ENCODE data around the gene COASY.
"Not testable (repeated sequence)": the region's sequence is repeated elsewhere in the genome, so short reads cannot be mapped to it uniquely, and the experiment has no call there.

The COASY gene

GRCh38 chr17:42536372-42537155, 25.4 kb upstream of the COASY start:
- H3K9ac ChIP-seq, result peak overlapping the region; percentile 87 to 96 (median 91)
- H3K27ac ChIP-seq, result peak overlapping the region; percentile 88 to 95 (median 91)
- peaks cover 22 to 44% (median 30%) of the 10 kb centered on the region in 11 experiments for H3K36me3 ChIP-seq
- peaks cover 0 to 38% (median 11%) of the 10 kb centered on the region in 11 experiments; a peak in 11 of 22 replicates for H4K20me1 ChIP-seq
- TF ChIP-seq Cebpa-rat (IDR thresholded peaks at IDR 0.05), result no peak
- peak overlapping the region; percentile 77 to 94 (median 86) for H3K4me3 ChIP-seq
- no peaks in the 10 kb centered on the region for H3K27me3 ChIP-seq
- H3K4me1 ChIP-seq, result peaks cover 35 to 52% (median 50%) of the 10 kb centered on the region in 10 experiments
- no peaks in the 10 kb centered on the region for H3K9me3 ChIP-seq (replicated peaks in 1 of 11)
- H3K4me2 ChIP-seq, result peak overlapping the region; percentile 77 to 97 (median 94)

GRCh38 chr17:42537156-42537805, 24.7 kb upstream of the COASY start:
- no peaks in the 10 kb centered on the region for H3K9me3 ChIP-seq (replicated peaks in 1 of 11)
- peak overlapping the region; percentile 77 to 94 (median 86) for H3K4me3 ChIP-seq
- TF ChIP-seq Cebpa-rat (IDR thresholded peaks at IDR 0.05), result no peak
- peak overlapping the region; percentile 77 to 97 (median 94) for H3K4me2 ChIP-seq
- H3K27ac ChIP-seq, result peak overlapping the region in 10 of 11 experiments; percentile 88 to 95 (median 92); a peak in 19 of 22 replicates
- H3K27me3 ChIP-seq, result no peaks in the 10 kb centered on the region
- H3K4me1 ChIP-seq, result peaks cover 29 to 49% (median 43%) of the 10 kb centered on the region in 10 experiments
- H3K9ac ChIP-seq, result peak overlapping the region; percentile 87 to 96 (median 91)
- peaks cover 24 to 51% (median 37%) of the 10 kb centered on the region in 11 experiments for H3K36me3 ChIP-seq
- H4K20me1 ChIP-seq, result peaks cover 0 to 38% (median 11%) of the 10 kb centered on the region in 11 experiments; a peak in 11 of 22 replicates

DNA sequence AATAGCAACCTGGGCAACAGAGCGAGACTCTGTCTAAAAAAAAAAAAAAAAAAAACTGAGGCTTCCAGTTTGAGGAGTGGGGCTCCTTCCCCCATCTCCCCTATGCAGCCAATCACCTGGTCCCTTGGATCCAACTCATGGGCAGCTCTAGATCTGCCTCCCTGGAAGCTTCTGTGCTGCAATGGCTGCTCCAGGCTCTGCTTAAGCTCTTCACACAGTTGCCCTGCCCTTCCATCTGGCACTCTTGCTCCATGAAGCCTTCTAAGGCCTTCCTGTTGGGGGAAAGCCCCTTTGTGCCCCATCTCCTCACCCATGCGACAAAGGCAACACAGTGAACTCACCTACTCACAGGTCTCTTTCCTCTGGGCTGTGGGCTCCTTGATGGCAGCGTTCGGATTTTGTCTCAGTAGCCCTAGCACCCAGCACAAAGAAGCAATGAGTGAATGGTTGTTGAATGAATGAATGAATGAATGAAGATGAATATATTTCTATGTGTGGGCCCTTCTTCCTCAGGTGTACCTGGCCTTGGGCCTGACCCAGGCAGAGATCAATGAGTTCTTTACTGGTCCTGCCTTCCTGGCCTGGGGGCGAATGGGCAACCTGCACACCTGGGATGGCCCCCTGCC, 24.0 kb upstream of the COASY start:
- H3K9ac ChIP-seq, result peak overlapping the region in 6 of 11 experiments; percentile 89 to 96 (median 92); a peak in 5 of 22 replicates
- H3K27me3 ChIP-seq, result no peaks in the 10 kb centered on the region
- H3K4me3 ChIP-seq, result peak overlapping the region in 3 of 10 experiments; percentile 84 to 94 (median 91); a peak in 2 of 20 replicates
- peaks cover 25 to 46% (median 39%) of the 10 kb centered on the region in 10 experiments for H3K4me1 ChIP-seq
- H3K36me3 ChIP-seq, result peaks cover 30 to 57% (median 43%) of the 10 kb centered on the region in 11 experiments
- peaks cover 0 to 43% (median 11%) of the 10 kb centered on the region in 11 experiments; a peak in 11 of 22 replicates for H4K20me1 ChIP-seq
- no peaks in the 10 kb centered on the region for H3K9me3 ChIP-seq (replicated peaks in 1 of 11)
- H3K4me2 ChIP-seq, result peak overlapping the region; percentile 77 to 97 (median 94); a peak in 16 of 22 replicates
- TF ChIP-seq Cebpa-rat (IDR thresholded peaks at IDR 0.05), result no peak
- H3K27ac ChIP-seq, result 0 out of 22 replicates have a peak overlapping the region, but pooled peaks of 1 of the 11 experiments have one; percentile 2

- no peak for TF ChIP-seq Cebpa-rat (IDR thresholded peaks at IDR 0.05)
- H4K20me1 ChIP-seq, result peaks cover 0 to 49% (median 11%) of the 10 kb centered on the region in 11 experiments; a peak in 11 of 22 replicates
- peaks cover 36 to 63% (median 49%) of the 10 kb centered on the region in 11 experiments for H3K36me3 ChIP-seq
- peak overlapping the region in 2 of 11 experiments; percentile 89 to 95; a peak in 2 of 22 replicates for H3K4me2 ChIP-seq
- no peaks in the 10 kb centered on the region for H3K27me3 ChIP-seq
- H3K4me1 ChIP-seq, result peaks cover 21 to 41% (median 34%) of the 10 kb centered on the region in 10 experiments
- H3K27ac ChIP-seq, result 0 out of 22 replicates have a peak overlapping the region, but pooled peaks of 1 of the 11 experiments have one; percentile 2
- H3K9me3 ChIP-seq (replicated peaks in 1 of 11), result no peaks in the 10 kb centered on the region
- H3K9ac ChIP-seq, result peak overlapping the region in 1 of 11 experiments; percentile 96; a peak in 1 of 22 replicates
- H3K4me3 ChIP-seq, result no peak overlapping the region
Measured at GRCh38 chr17:42538482-42538881, 23.5 kb upstream of the COASY start.

DNA sequence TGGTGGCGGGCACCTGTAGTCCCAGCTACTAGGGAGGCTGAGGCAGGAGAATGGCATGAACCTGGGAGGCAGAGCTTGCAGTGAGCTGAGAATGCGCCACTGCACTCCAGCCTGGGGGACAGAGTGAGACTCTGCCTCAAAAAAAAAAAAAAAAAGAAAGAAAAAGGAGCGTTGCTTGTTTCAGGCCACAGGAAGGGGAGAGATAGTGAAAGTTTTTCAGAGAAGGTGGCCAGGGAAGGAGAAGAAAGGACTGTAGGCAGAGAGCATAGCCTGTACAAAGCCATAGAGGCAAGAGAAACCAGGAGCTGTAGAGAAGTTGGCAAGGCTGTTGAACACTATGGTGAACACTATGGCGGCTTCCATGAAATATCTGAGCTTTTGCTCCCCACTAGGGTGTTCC, 21.4 kb upstream of the COASY start:
- not testable (repeated sequence) for H3K4me3 ChIP-seq; H3K9ac ChIP-seq; H3K27me3 ChIP-seq; H3K27ac ChIP-seq; H3K9me3 ChIP-seq (replicated peaks in 1 of 11); H3K4me2 ChIP-seq
- Histone ChIP-seq H3K36me3 (peaks cover 47 to 79% (median 60%) of the 10 kb centered on the region in 11 experiments), H4K20me1 (peaks cover 0 to 62% (median 14%) of the 10 kb centered on the region in 11 experiments; a peak in 13 of 22 replicates), H3K4me1 (peaks cover 14 to 26% (median 21%) of the 10 kb centered on the region in 10 experiments)

- H3K36me3 ChIP-seq, result peaks cover 47 to 79% (median 60%) of the 10 kb centered on the region in 11 experiments
- H3K27ac ChIP-seq, result no peak overlapping the region; a peak in 1 of 22 replicates
- no peaks in the 10 kb centered on the region for H3K27me3 ChIP-seq
- H3K4me1 ChIP-seq, result peaks cover 11 to 24% (median 17%) of the 10 kb centered on the region in 10 experiments
- TF ChIP-seq Cebpa-rat (IDR thresholded peaks at IDR 0.05), result no peak
- H3K9me3 ChIP-seq (replicated peaks in 1 of 11), result no peaks in the 10 kb centered on the region
- no peak overlapping the region; a peak in 1 of 22 replicates for H3K9ac ChIP-seq
- no peak overlapping the region for H3K4me2 ChIP-seq
- no peak overlapping the region for H3K4me3 ChIP-seq
- peaks cover 0 to 62% (median 14%) of the 10 kb centered on the region in 11 experiments; a peak in 13 of 22 replicates for H4K20me1 ChIP-seq
Measured at GRCh38 chr17:42541041-42541833, 20.7 kb upstream of the COASY start.

DNA sequence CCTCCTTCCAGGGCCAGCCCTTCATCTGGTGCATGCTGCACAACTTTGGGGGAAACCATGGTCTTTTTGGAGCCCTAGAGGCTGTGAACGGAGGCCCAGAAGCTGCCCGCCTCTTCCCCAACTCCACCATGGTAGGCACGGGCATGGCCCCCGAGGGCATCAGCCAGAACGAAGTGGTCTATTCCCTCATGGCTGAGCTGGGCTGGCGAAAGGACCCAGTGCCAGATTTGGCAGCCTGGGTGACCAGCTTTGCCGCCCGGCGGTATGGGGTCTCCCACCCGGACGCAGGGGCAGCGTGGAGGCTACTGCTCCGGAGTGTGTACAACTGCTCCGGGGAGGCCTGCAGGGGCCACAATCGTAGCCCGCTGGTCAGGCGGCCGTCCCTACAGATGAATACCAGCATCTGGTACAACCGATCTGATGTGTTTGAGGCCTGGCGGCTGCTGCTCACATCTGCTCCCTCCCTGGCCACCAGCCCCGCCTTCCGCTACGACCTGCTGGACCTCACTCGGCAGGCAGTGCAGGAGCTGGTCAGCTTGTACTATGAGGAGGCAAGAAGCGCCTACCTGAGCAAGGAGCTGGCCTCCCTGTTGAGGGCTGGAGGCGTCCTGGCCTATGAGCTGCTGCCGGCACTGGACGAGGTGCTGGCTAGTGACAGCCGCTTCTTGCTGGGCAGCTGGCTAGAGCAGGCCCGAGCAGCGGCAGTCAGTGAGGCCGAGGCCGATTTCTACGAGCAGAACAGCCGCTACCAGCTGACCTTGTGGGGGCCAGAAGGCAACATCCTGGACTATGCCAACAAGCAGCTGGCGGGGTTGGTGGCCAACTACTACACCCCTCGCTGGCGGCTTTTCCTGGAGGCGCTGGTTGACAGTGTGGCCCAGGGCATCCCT, 18.5 kb upstream of the COASY start:
- Histone ChIP-seq H3K9ac (no peak overlapping the region), H3K4me1 (peaks cover 5 to 14% (median 7%) of the 10 kb centered on the region in 10 experiments; a peak in 14 of 20 replicates), H4K20me1 (peaks cover 0 to 56% (median 12%) of the 10 kb centered on the region in 11 experiments; a peak in 16 of 22 replicates), H3K4me3 (no peak overlapping the region), H3K27me3 (peaks cover 0 to 7% (median 0%) of the 10 kb centered on the region in 11 experiments; a peak in 3 of 22 replicates), H3K4me2 (no peak overlapping the region), H3K36me3 (peaks cover 41 to 67% (median 55%) of the 10 kb centered on the region in 11 experiments), H3K27ac (no peak overlapping the region), H3K9me3 (replicated peaks in 1 of 11) (no peaks in the 10 kb centered on the region)
- no peak for TF ChIP-seq Cebpa-rat (IDR thresholded peaks at IDR 0.05)

Data from BLaER1 treated with 17β-estradiol and CSF1 and Interleukin-3, amounts not matched to agents 10 nM and 100 nM (cell line).